ENCODE measurements around the gene GUCY2C.
"Not testable (repeated sequence)": the region's sequence is repeated elsewhere in the genome, so short reads cannot be mapped to it uniquely, and the experiment has no call there.

GUCY2C gene

DNA sequence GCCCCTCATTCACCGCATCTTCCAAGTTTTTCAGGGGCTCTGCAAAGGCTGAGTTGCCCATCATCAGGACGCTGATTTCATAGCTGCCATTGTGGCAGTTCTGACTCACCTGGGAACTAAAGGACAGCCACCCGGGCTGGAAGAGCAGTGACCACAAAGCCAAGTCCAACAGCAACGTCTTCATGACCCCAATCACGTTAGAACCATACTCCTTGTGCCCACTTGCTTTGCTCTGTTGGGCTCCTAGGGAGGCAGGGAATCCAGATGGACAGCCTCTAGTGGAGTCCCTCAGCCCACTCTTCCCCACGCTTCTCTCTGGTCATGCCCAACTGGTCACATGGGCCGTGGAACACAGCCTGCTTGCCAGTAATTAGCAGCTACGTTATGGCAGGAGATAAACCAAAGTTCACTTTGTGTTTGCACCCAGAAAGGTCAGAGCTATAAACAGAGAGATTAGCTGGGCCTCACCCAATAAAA, at the start of gene GUCY2C:
Gene GUCY2C, minus strand, starts transcription at position 335 of the 477 bp plus-strand sequence. Its CDS starts 151 bp downstream, at position 184.
- DNase-seq (ENCODE audit: low read depth) = no peak

DNA sequence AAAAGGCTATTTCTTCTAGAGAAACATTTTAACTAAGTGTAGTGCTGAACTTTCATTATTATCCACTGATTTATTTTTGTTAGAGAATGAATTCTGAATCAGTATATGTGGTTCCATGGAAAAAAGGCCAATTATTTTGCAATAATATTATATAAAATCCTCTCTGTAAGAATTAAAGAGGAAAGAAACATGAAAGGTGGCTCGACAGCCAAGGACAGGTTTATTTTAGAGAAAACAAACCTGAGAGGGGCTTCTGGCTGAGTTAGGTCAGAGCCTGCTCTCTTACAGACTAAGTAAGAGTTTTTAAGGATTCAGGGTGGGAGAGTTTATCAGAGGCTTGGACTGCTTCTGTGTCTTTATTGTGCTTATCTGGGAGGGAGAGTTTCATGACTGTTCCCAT, 46.7 kb upstream of the GUCY2C start:
- DNase-seq (ENCODE audit: low read depth) = no peak

DNA sequence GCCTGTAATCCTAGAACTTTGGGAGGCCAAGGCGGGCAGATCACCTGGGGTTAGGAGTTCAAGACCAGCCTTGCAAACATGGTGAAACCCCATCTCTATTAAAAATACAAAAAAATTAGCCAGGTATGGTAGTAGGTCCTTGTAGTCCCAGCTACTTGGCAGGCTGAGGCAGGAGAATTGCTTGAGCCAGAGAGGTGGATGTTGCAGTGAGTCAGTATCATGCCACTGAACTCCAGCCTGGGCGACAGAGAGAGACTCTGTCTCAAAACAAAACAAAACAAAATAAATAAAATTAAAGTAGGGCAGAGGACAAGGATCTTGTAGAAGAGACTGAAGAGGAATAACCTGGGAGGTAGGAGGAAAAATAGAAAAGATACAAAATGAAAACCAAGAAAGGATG, 45.5 kb upstream of the GUCY2C start:
- no peak for DNase-seq (ENCODE audit: low read depth)

DNA sequence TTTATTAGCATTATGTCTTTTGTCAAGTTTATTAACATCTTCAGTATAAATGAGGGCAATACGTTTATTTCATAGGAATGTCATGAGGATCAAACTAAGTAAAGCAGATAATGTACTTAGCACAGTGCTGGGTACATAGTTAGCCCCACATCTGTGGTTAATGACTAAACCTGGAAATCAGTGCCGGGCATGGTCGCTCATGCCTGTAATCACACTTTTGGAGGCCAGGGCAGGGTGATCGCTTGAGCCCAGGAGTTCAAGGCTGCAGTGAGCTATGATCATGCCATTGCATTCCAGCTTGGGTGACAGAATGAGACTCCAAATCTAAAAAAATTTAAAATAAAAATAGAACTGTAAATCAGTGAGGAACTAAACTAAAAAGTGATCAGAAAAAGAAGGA, 44.8 kb upstream of the GUCY2C start:
- no peak for DNase-seq (ENCODE audit: low read depth)

DNA sequence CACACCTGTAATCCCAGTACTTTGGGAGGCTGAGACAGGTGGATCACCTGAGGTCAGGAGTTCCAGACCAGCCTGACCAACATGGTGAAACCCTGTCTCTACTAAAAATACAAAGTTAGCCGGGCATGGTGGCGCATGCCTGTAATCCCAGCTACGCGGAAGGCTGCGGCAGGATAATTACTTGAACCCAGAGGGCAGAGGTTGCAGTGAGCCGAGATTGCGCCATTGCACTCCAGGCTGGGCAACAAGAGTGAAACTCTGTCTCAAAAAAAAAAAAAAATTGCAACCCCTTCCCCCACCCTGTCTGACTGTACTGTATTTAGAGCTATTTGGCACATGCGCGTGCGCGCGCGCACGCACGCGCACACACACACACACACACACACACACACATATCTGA, 40.0 kb upstream of the GUCY2C start:
- not testable (repeated sequence) for DNase-seq (ENCODE audit: low read depth)

DNA sequence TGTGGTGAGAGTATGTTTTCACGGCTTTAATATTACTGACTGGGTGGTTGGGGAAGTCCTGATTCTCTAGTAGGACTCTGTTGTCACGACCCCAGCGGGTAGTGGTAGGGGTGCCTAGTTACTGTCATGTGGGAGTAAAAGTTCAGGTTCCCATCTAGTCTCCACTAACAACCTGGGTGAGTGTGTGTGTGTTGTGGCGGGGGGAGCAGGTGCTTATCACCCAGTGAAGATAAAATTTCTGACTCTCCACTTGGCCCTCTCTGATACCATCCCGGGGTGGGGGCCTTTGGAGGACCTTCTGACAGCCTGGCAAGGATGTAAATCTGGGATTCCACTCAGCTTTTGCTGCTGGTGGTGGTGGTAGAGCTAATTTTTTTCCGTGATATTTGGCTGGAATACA, 35.4 kb upstream of the GUCY2C start:
- DNase-seq (ENCODE audit: low read depth) = no peak

DNA sequence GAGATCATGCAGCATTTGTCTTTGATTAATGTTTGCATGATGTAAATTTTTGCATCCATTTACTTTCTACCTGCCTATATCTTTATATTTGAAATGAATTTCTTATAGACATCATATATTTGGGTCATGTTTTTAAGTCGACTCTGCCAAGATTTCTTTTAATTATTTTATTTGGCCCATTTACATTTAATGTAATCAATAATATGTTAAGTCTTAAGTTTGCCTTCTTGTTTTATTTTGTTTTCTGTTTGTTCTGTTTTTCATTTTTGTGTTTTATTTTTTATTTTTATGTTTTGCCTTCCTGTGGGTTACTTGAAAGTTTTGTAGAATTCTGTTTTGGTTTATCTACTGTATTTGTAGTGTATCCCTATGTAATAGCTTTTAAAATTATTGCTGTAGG, 33.2 kb upstream of the GUCY2C start:
- no peak for DNase-seq (ENCODE audit: low read depth)

DNA sequence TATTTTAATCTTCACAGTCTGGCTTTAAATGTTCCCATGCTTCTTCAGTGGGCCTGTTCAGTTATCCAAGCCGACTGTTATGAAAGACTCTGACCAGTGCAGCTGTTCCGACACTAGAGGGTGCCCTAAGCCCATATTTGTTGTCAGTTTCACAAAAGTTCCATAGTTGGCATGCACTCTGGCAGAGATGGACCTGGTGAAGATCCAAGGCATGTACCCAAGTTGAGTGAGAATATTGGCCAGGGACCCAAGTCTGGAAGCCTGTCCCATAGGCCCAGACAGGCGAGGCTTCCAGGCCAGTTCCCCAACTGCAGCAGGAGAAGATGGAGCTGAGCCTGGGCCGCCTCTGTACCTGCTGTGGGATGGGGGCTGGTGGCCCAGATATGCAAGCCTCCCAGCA, 27.4 kb upstream of the GUCY2C start:
- no peak for DNase-seq (ENCODE audit: low read depth)

DNA sequence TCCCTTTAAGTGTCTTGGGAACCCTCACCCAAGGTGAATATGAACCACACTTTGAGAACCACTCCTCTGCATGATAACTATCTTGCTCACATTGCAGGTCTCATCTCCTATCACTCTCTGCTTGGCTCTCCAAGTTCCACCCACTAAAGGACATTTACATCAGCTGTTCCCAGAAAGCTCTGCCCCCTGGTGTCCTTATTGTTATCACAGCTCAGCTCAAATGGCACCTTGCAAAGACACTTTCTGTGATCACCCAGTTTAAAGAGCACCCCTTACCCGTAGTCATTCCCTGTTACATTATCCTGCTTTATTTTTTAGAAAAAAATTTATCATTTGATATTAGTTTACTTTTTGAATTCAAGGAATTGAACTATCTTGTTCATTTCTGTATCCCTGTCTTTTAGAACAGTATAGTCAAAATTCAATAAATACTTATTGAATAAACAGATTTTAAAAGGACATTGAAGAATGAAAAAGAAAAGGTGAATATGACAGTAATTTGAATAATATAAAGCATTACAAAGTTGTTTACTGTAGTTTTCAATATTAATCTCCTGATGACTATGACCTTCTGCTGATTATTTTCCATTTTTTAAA, 20.5 kb upstream of the GUCY2C start:
- DNase-seq (ENCODE audit: low read depth) = no peak

DNA sequence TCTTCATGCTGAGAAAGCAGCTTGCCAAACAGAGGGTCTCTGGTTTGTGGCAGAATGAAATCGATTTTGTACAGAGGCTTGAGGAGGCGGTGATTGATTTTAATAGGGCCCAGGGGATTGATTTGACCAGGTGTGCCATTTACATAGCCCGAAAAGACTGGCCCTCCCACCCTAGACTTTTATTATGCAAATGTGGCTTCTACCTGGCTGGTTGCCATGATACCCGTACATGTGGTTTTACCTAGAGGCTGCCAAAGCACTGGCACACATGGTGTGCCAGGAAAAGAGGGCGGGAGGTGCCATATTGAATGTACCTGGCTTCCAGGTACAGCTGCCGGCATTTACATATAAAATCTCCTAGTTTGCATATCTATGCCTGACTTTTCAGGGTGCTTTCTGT, 18.0 kb upstream of the GUCY2C start:
- DNase-seq (ENCODE audit: low read depth) = no peak

DNA sequence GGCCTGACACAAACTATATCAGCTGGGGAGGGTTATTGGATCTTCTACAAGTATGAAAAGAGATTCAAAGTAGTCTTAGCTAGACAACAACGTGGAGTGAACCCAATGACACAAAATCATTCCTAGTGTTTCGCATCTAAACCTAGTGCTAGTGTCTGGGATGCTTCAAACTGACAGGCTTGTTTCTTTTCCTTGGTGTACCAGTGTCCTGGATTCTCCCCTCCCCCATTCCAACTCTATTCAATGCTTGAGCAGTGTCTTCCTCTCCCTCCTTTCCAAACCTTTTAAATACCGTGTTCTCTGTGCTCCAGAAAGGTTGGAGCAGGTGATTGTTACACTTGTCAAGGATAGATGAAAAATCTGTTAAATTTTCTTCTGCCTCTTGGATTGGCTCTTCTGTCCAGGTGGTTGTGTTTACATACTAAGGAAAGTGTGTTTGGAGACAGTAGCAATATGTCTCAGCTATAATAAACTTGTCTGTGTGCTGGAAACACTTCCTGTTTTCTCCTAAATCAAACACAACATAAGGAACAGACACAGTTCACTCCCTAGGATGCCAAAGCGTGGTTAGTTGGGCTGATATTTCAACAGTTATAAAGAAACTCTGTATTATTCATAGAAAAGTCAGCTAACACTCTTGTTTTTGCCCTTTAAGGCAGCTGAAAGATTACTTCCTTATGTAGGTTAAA, 14.4 kb upstream of the GUCY2C start:
- no peak for DNase-seq (ENCODE audit: low read depth)

DNA sequence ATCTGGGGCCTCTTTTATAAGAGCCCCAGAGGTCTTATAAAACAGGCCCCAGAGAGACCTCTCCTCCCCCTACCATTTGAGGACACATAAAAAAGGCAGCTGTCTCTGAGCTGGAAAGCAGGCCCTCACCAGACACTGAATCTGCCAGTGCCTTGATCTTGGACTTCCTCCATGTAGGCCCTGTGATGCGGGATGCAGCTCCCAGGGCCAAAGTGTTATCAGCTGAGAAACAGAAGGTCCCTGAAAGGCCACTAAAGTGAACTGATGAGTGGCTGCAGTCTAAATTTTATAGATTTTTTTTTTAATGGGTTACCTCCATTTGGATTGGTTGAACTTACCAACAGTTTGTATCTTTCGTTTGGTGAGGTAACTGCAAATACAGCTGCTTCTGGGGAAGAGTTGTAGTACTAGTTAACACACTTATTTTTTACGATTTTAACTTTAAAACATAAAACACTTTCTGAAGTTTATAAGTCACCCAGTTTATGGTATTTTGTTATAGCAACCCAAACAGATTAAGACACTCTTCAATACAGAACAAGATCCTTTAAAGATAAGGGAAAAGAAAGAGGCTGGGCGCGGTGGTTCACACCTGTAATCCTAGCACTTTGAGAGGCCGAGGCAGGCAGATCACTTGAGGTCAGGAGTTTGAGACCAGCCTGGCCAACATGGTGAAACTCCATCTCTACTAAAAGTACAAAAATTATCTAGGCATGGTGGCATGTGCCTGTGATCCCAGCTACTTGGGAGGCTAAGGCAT, 5.6 kb upstream of the GUCY2C start:
- DNase-seq (ENCODE audit: low read depth) = no peak

DNA sequence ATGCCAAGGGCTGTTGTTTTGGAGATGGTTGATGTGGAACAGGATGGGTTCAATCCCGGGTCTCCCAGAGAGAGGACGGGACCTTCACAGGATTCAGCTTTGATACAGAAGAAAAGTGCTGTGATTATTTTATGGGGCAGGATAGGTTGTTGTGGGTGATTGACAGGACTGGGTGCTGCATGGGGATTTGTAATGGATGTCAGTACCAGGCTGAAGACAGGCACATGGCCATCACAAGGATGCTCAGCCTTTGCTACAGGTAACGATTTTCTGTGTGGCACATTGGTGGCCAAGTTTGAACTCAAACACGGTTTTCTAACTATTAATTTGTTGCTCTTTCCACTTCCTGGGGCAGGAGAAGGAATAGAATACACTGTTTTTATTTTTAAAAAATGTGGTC, 4.5 kb upstream of the GUCY2C start:
- no peak for DNase-seq (ENCODE audit: low read depth)

DNA sequence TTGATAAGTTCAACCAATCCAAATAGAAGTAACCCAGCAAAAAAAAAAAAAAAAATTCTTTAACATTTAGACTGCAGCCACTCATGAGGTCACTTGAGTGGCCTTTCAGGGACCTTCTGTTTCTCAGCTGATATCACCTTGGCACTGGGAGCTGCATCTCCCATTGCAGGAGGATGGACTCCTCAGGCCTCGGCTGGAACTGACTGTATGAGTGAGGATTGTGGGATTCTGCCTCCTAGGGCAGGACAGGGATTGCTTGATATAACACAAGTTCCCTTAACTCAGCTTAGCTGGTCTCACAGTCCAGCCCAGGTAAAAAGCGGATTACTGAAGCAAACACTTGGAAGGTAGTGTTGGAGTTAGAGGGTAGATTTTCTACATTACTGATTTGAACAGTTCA, 3.5 kb upstream of the GUCY2C start:
- no peak for DNase-seq (ENCODE audit: low read depth)

DNA sequence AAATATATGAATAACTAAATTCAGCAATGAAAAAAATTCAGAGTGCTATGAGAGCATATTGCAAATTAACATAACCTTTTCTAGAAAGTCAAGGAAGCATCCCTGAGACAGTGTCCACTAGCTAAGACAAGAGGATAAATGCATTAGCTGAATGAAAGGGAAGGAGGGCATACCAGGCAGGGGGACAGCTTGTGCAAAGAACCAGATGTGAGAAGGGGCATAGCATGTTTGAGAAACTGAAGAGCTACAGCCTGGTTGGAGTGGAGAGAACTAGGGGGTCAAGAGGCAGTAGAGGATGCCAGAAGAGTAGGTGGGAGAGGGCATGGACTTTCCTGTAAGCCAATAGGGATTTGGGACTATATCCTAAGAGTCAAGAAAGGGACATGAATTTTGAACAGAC, 2.2 kb upstream of the GUCY2C start:
- DNase-seq (ENCODE audit: low read depth) = no peak

DNA sequence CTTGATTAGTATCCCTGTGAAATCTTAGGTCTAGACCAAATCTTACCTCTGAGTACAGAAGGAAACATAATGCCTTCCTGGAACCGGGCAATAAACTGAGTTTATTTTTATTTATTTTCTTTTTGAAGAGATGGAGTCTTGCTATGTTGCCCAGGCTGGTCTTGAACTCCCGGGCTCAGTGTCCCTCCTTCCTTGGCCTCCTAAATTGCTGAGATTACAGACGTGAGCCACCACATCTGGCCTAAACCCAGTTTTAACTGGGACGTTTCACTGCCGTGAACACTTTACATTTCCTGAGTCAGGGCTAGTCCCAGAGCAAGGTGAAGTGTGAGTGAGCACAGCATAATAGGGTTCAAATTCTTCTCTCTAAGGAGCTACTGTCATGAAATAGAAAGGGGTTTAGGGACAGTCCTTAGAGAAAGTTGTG, 671 bp downstream of the GUCY2C start:
- no peak for DNase-seq (ENCODE audit: low read depth)

DNA sequence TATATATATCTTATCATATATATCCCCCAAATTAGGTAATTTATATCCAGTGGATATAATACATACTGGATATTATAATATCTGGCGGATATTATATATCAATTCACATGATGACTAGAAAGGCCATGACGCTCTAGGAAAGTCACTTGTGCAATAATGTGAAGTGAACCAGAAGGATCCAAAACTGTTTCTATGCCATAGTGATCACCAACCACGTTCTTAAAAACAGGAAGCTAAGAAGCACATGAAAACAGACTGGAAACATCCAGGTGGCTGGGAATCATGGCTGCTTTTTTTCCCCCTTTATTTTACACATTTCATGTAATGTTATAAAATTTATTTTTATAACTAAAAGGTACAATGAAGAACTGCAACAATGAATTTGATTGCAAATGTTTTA, 1.4 kb downstream of the GUCY2C start:
- DNase-seq (ENCODE audit: low read depth) = no peak

DNA sequence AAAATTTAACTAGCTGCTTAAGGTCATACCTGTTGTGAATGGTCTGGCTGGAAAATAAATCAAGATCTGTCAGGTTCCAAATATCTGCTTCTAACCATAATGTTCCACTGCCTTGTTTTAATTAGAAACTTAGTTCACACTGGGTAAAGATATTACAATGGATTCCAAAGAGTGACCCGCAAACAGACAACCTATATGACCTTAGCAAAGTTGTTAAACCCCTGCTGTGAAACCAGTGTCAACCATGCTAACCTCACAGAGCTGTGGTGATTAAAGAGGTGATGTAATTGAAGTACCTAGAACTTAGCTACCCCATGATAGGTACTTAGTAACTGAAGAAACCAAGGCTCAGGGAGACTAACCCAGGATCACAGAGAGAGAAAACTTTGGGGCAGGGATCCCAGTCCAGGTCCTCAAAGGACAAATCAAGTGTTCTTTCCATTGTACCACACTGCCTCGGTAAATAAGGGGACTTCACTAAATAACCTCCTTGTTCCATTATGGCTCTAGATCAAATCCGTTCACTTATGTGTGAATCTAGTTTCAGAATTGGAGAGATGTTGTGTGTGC, 2.2 kb downstream of the GUCY2C start:
- no peak for DNase-seq (ENCODE audit: low read depth)

DNA sequence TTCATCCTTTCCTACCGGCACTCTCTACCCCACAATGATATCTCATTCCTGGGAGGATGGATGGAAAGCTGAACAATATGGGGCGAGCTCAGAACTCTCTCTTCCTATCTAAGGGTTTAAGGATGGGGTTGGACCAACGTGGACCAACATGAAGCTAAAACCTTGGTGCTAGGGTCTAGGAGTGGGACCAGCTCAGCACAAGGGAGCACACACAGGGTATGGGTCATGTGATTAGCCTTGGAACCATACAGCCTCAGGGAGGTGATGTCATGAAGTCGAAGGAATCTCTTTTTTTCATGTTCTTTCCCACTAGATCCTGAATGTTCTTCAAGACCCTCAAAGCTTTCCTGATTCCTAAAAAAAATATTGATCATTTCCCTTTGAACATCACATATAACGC, 3.3 kb downstream of the GUCY2C start:
- no peak for DNase-seq (ENCODE audit: low read depth)

DNA sequence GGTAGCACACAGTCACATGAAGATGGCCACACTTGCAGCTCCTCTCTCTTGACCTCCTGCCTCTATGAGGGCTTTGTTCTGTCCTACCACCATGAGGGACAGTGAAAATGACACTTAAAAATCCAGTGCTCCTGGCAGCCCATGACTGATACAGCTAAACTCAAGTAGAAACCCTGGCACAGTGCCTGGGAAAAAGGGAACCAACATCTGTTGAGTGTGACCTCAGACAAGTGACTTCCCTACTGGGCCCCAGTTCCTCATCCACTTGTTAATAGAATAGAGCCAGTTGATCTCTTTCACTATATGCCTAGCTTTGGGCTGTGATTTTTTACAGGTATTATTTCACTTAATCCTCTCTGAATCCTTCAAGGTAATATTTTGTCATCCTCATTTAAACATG, 4.8 kb downstream of the GUCY2C start:
- no peak for DNase-seq (ENCODE audit: low read depth)

DNA sequence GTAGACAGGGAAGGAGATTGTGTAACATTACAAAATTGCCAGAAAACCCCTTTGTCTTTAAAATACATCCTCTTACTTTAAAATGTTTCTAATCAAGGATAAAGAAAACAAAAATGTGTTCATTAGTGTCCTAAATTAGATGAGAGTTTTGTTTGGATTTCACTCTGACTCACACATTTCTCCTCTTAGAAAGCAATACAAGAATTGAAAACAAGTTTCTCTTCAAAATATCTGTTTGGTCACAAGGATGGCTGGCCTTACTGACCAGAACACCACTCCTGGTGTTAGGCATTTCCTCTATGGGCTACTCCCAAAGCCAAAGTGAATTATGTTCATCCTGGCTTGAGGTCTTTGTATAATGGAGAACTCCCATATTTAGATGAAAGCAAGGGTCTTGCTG, 6.4 kb downstream of the GUCY2C start:
- DNase-seq (ENCODE audit: low read depth) = no peak

DNA sequence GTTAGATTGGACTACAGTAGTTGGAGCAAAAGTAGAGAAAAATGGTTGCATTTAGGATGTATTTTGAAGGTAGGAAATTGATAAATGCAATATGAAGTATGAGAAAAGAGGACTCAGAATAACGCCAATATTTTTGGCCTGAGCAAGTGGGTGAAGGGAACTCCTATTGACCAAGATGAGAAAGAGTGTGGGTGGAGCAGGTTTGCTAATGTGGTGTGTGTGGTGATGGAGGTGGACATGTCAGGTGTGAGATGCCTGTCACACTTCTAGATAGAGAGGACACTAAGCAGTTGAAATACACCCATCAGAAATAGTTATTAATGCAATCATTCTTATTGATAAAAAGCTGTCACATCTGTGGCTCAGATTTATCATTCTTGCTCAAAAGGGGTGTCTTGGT, 7.3 kb downstream of the GUCY2C start:
- DNase-seq (ENCODE audit: low read depth) = no peak

DNA sequence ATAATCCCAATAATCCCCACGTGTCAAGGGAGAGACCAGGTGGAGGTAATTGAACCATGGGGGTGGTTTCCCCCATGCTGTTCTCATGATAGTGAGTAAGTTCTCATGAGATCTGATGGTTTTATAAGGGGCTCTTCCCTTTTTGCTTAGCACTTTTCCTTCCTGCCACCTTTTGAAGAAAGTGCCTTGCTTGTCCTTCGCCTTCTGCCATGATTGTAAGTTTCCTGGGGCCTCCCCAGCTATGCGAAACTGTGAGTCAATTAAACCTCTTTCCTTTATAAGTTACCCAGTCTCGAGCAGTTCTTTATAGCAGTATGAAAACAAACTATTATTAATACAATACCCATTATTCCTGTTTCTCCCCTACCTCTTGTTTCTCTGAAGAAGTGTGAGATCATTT, 14.2 kb downstream of the GUCY2C start:
- DNase-seq (ENCODE audit: low read depth) = not testable (repeated sequence)

All from stimulated activated CD8-positive, alpha-beta memory T cell treated with anti-CD3 and anti-CD28 coated beads, Interleukin-7, amount 100 ng/mL, for 24 hours (primary cell).